A673 (cell line): ENCODE measurements around the gene MFSD6. TPM values are rescaled to one million over a fixed set of nuclear protein-coding genes. Genes with fewer than 3 reads are reported as not detected.

Experiments used
- BruUV-seq: library from RNA; stranded (reverse); fragments of 400-500 nt; replicated peaks from 2 replicates; lab custom pipeline; 2021; lab: Mats Ljungman, UMichigan
- CTCF ChIA-PET: fragments of 300-600 bp; sonication (Branson Sonifier 250); formaldehyde crosslinking; loops from one replicate; lab custom pipeline; 2022; ENCODE audit warnings: antibody characterized with exemption; lab: Charles Lee
- POLR2A ChIA-PET: fragments of 300-600 bp; sonication (Branson Sonifier 250); formaldehyde crosslinking; loops from one replicate; lab custom pipeline; 2022; ENCODE audit warnings: antibody characterized with exemption; ENCODE audit not compliant: low non-redundant PET; lab: Charles Lee
- DNase-seq: peaks from one replicate; pipeline ENCODE4 v3.0.0-alpha.2; 2015; ENCODE audit warnings: low spot score
- H3K27ac ChIP-seq: fragments of 200-600 bp; sonication (generic); 2 replicates; pipeline ENCODE4 v1.5.1; 2016; ENCODE audit warnings: mixed run types, low read depth, mild to moderate bottlenecking, mixed read lengths, antibody characterized with exemption, low read length; ENCODE audit not compliant: poor library complexity, severe bottlenecking
- H3K27me3 ChIP-seq: fragments of 200-600 bp; sonication (generic); replicated peaks from 2 replicates; pipeline ENCODE4 v1.6.1; 2017; ENCODE audit warnings: mixed run types, low read depth, mild to moderate bottlenecking, mixed read lengths, antibody characterized with exemption, low read length; ENCODE audit not compliant: insufficient read depth, poor library complexity
- H3K36me3 ChIP-seq: fragments of 200-600 bp; sonication (generic); 2 replicates; pipeline ENCODE4 v1.6.1; 2016; ENCODE audit warnings: mixed run types, mild to moderate bottlenecking, mixed read lengths, antibody characterized with exemption, low read length; ENCODE audit not compliant: insufficient read depth, poor library complexity, severe bottlenecking
- H3K4me1 ChIP-seq: fragments of 200-600 bp; sonication (generic); 2 replicates; pipeline ENCODE4 v1.6.1; 2017; ENCODE audit warnings: mixed run types, mild to moderate bottlenecking, mixed read lengths, antibody characterized with exemption, low read length; ENCODE audit not compliant: insufficient read depth, poor library complexity, severe bottlenecking
- H3K4me3 ChIP-seq: fragments of 200-600 bp; sonication (generic); 2 replicates; pipeline ENCODE4 v1.5.1; 2016; ENCODE audit warnings: low read depth, mixed run types, mild to moderate bottlenecking, mixed read lengths, low read length; ENCODE audit not compliant: poor library complexity, severe bottlenecking
- H3K9me3 ChIP-seq: fragments of 200-600 bp; sonication (generic); 2 replicates; pipeline ENCODE4 v1.6.1; 2016; ENCODE audit warnings: mixed run types, low read depth, mild to moderate bottlenecking, mixed read lengths, antibody characterized with exemption, low read length; ENCODE audit not compliant: poor library complexity, severe bottlenecking
- CTCF ChIP-seq: fragments of 300-800, 200-600 bp; sonication (generic); conservative IDR thresholded peaks from 2 replicates; pipeline ENCODE4 v1.5.1; 2017; ENCODE audit warnings: low read depth, mild to moderate bottlenecking, antibody characterized with exemption, low read length, moderate library complexity, mixed read lengths
- EZH2 ChIP-seq: fragments of 200-600 bp; sonication (generic); IDR thresholded peaks from 2 replicates; pipeline ENCODE4 v1.6.1; 2017; ENCODE audit warnings: borderline replicate concordance, low read depth, mild to moderate bottlenecking, mixed read lengths, antibody characterized with exemption, low read length; ENCODE audit not compliant: poor library complexity, severe bottlenecking
- intact Hi-C: fragments of 100-400 bp; cut with micrococcal nuclease; formaldehyde crosslinking; loops from one replicate; pipeline ENCODE4 v1.10.0; 2022; ENCODE audit not compliant: unreplicated experiment
- total RNA-seq: library from RNA; stranded (reverse); gene quantifications from 2 replicates; pipeline ENCODE4 v1.2.3, GENCODE V29; 2021

Gene MFSD6
- total RNA-seq, 1 experiment from 2014 or later = 8.4 TPM

GRCh38 chr2:190452433-190452832, 44.3 kb downstream of the MFSD6 start:
- BruUV-seq = no TSS peak
- DNase-seq = no peak
- intact Hi-C loops = no loop called here
- no peaks in the 10 kb centered on the region for H3K27me3 ChIP-seq
- H3K36me3 ChIP-seq = no peaks in the 10 kb centered on the region
- H3K4me1 ChIP-seq = no peaks in the 10 kb centered on the region
- no peak overlapping the region for H3K27ac ChIP-seq
- H3K4me3 ChIP-seq = no peak overlapping the region
- ChIA-PET POLR2A (no interaction called here), CTCF (no interaction called here)
- TF ChIP-seq CTCF (no peak), EZH2 (no peak)
- H3K9me3 ChIP-seq = no peaks in the 10 kb centered on the region

GRCh38 chr2:190454795-190455194, 46.6 kb downstream of the MFSD6 start:
- POLR2A ChIA-PET = no interaction called here
- H3K27me3 ChIP-seq = no peaks in the 10 kb centered on the region
- CTCF ChIA-PET = no interaction called here
- H3K4me3 ChIP-seq = no peak overlapping the region
- no peak for TF ChIP-seq EZH2
- TF ChIP-seq CTCF = no peak
- no peak for DNase-seq
- no peaks in the 10 kb centered on the region for H3K9me3 ChIP-seq
- H3K36me3 ChIP-seq = no peaks in the 10 kb centered on the region
- no peak overlapping the region for H3K27ac ChIP-seq
- H3K4me1 ChIP-seq = no peaks in the 10 kb centered on the region
- intact Hi-C loops = no loop called here
- no TSS peak for BruUV-seq

- CTCF ChIA-PET = no interaction called here
- no peak overlapping the region for H3K27ac ChIP-seq
- POLR2A ChIA-PET = no interaction called here
- BruUV-seq = no TSS peak
- no peak for DNase-seq
- H3K4me1 ChIP-seq = no peaks in the 10 kb centered on the region
- no peaks in the 10 kb centered on the region for H3K9me3 ChIP-seq
- H3K4me3 ChIP-seq = no peak overlapping the region
- intact Hi-C loops = no loop called here
- TF ChIP-seq EZH2 = no peak
- no peak for TF ChIP-seq CTCF
- no peaks in the 10 kb centered on the region for H3K36me3 ChIP-seq
- no peaks in the 10 kb centered on the region for H3K27me3 ChIP-seq
These were observed 47.4 kb downstream of the MFSD6 start for GRCh38 chr2:190455358-190456095.
